Choroid plexus epithelial cell (primary cell): ENCODE results near the gene FBXL20.
"Not testable (repeated sequence)": the region's sequence is repeated elsewhere in the genome, so short reads cannot be mapped to it uniquely, and the experiment has no call there.

Source experiments
- DNase-seq: peaks from one replicate; pipeline ENCODE4 v3.0.0-alpha.2; 2010; ENCODE audit warnings: low read depth
- H3K4me3 ChIP-seq: 2 replicates; pipeline ENCODE4 v1.5.1; 2011; ENCODE audit warnings: low read depth, mild to moderate bottlenecking, control low read depth, low read length, moderate library complexity
- CTCF ChIP-seq: conservative IDR thresholded peaks from 2 replicates; pipeline ENCODE4 v1.5.1; 2011; ENCODE audit warnings: low read depth, mild to moderate bottlenecking, control low read depth, inconsistent platforms, low read length, moderate library complexity

Gene FBXL20

DNA sequence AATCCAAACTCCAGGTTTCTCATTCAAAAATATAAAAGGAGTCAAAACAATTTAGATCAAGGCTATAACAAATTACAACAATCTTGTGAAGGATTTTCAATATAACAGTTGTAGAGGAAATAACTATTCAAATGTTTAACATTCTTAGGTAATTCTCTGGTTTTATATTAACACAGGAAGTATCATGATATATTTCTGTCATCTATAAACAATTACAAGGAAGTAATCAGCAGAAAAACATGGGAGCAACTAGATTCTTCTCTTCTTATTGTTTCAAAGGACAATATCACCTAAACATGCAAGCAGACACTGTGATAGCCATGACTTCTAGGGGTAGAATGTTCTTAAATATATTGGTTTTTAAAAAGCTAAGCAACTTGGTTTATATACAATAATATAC, 49.9 kb downstream of the FBXL20 start:
- TF ChIP-seq CTCF = no peak
- no peak for DNase-seq
- no peak overlapping the region for H3K4me3 ChIP-seq

DNA sequence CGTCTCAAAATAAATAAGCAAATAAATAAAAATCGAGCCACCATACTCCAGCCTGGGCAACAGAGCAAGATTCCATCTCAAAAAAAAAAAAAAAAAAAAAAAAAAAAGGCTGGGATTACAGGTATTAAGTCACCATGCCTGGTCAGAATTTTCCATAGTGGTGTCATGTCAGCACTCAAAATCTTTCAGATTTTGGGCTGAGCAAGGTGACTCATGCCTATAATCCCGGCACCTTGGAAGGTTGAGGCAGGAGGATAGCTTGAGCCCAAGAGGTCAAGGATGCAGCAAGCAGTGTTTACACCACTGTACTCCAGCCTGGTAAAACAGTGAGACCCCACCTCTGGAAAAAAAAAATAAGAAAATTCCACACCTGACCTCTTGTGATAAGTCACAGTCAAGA, 52.2 kb downstream of the FBXL20 start:
- H3K4me3 ChIP-seq = no peak overlapping the region
- TF ChIP-seq CTCF = no peak
- DNase-seq = no peak

- DNase-seq, H3K4me3 ChIP-seq: not testable (repeated sequence)
Observed at GRCh38 chr17:39346863-39347262, 54.6 kb downstream of the FBXL20 start.

DNA sequence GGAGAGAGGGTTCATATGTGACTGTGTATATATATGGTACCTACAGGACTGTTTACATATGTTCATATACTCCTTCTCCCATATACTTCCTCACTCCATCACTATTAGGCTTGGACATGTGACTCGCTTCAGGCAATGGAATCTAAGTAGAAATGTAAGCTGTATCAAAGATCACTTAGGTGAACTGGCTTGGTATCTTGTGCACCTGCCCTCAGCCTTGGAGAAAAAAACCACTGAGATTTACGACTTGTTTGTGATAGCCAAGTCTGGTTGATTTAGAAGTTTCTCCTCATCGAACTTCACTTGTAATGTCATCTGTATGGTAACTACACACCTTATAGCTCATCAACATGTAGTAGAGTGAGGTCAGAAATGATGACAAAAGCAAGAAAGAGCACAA, 59.9 kb downstream of the FBXL20 start:
- no peak for DNase-seq
- no peak overlapping the region for H3K4me3 ChIP-seq
- no peak for TF ChIP-seq CTCF

GRCh38 chr17:39340731-39341130, 60.7 kb downstream of the FBXL20 start:
- no peak for DNase-seq
- no peak overlapping the region for H3K4me3 ChIP-seq
- TF ChIP-seq CTCF = no peak

- no peak for TF ChIP-seq CTCF
- no peak overlapping the region for H3K4me3 ChIP-seq
- DNase-seq = no peak
Observed at GRCh38 chr17:39339272-39339671, 62.2 kb downstream of the FBXL20 start.

DNA sequence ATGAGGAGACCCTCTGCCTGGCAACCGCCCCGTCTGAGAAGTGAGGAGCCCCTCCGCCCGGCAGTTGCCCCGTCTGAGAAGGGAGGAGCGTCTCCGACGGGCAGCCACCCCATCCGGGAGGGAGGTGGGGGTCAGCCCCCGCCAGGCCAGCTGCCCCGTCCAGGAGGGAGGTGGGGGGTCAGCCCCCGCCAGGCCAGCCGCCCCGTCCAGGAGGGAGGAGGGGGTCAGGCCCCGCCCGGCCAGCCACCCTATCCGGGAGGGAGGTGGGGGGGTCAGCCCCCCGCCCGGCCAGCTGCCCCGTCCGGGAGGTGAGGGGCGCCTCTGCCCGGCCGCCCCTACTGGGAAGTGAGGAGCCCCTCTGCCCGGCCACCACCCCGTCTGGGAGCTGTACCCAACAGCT, 63.8 kb downstream of the FBXL20 start:
- DNase-seq, H3K4me3 ChIP-seq: not testable (repeated sequence)

DNA sequence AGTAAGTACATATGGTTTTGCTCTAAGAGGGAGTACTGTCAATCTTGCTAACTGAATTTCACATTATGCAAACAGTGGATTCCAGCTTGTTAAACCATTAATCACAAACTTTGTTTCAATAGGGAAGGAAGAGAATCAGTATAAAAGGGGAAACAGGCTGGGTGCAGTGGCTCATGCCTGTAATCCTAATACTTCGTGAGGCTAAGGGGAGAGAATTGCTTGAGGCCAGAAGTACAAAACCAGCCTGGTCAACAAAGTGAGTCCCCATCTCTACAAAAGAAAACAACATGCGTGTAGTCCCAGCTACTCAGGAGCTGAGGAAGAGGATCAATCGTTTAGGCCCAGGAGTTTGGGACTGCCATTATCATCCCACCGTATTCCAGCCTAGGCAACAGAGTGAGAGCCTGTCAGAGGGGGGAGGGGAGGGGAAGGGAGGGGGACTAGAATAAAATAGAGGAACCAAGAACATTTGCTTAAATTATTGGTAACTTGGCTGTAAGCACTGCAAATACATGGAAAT, 65.7 kb downstream of the FBXL20 start:
- TF ChIP-seq CTCF = no peak
- no peak for DNase-seq
- H3K4me3 ChIP-seq = no peak overlapping the region

- not testable (repeated sequence) for DNase-seq
Observed at GRCh38 chr17:39334008-39334744, 67.2 kb downstream of the FBXL20 start.

More at GRCh38 chr17:39334008-39334744, 67.2 kb downstream of the FBXL20 start:
- not testable (repeated sequence) for H3K4me3 ChIP-seq
